LNCAP (cell line): ENCODE results near the gene SUSD1.

Experiments used
- TF ChIP-seq, protein P1 (sequence below): fragments of 450-650 bp; IDR thresholded peaks from 2 replicates; pipeline ENCODE4 v1.5.1; 2017; ENCODE audit warnings: mild to moderate bottlenecking

SUSD1 gene

DNA sequence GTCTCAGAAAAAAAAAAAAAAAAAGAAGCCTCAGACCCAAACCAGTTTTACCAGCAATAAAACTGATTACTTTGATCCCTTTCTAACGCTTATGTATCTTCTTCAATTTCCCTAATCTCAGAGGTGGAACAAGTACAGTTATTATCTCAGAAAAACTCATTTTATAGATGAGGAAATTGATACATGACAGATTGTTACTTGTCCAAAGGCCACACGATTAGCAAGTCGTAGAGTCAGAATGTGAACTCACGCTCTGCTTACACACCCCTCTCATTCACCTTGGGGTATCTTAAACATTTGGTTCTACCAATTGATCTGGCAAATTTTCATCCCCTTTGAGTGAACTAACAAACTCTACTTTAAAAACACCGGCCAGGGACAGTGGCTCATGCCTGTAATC is 110.2 kb downstream of the SUSD1 start:
- TF ChIP-seq, protein P1, sequence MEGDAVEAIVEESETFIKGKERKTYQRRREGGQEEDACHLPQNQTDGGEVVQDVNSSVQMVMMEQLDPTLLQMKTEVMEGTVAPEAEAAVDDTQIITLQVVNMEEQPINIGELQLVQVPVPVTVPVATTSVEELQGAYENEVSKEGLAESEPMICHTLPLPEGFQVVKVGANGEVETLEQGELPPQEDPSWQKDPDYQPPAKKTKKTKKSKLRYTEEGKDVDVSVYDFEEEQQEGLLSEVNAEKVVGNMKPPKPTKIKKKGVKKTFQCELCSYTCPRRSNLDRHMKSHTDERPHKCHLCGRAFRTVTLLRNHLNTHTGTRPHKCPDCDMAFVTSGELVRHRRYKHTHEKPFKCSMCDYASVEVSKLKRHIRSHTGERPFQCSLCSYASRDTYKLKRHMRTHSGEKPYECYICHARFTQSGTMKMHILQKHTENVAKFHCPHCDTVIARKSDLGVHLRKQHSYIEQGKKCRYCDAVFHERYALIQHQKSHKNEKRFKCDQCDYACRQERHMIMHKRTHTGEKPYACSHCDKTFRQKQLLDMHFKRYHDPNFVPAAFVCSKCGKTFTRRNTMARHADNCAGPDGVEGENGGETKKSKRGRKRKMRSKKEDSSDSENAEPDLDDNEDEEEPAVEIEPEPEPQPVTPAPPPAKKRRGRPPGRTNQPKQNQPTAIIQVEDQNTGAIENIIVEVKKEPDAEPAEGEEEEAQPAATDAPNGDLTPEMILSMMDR = no peak

DNA sequence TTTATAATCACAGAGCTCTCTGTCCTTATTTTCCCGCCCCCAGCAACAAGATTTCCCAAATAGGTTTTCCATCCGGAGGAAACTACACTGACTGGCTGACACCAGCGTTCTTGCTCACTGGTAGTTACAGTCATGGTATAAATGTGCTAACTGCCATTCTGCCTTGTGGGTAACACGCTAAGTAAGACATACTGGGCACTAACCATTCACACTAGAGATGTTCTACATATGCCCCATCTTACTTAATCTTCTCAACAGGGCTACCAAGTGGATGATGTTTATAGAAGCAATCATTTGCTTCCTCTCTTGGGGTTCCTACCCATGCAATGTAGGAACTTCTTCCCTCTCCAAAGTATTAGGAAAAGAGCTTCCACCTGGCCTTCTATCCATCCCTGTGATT is 111.5 kb downstream of the SUSD1 start:
- TF ChIP-seq, protein P1 = no peak

DNA sequence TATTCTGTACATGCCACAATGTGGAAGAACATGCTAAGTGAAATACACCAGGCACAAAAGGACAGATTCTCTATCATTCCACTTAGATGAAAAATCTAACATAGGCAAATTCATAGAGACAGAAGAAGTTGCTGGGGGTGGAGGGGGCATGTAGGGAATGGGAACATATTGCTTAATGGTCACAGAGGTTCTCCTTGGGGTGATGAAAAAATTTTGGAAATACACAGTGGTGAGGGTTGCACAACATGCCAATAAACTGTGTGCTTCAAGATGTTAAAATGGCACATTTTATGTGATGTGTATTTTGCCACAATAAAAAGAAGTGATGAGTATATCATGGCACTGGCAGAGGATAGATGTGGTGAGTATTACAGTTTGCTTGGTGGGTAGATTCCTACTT is 111.9 kb downstream of the SUSD1 start:
- TF ChIP-seq, protein P1 = no peak

DNA sequence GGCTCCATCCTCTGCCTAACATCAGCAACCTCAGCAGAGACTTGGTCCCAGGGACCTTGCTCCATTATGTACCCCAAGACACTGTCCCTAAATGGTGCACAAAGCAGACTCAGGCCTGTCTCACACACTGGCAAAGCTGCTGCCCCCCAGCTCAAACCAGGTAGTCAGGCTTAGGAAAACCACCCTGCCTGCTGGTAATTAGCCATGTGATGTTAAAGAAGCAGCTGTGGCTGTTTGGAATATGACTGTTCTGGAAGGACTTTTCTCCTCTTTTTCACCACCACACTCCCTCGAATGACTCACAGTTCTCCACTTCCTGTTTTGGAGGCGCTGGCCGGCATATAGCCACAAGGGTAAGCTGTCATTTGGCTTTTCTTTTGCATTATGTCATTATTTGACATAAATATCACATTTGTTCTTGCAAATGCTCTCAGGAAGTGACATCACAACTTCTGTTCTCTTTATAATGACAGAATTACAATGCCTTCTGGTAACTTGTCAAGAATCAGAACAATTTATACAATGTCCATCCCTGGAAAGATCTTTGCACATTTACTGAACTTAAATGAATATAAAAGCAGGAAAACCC is 113.9 kb downstream of the SUSD1 start:
- TF ChIP-seq, protein P1 = no peak

DNA sequence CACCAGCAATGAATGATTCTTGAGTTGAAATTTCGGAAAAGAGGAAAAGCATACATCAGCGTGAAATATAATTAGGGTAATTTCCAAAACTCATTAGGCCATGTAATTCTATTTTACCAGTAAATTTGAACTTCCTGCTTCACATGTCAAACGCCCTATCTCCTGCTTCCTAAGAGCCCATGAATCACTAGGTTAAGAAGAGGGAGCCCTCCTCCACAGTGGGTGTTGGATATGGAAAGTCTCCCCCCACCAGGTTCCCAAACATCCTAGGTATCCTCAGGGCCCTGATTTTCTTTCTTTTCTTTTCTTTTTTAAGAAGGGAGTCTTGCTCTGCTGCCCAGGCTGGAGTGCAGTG is 115.2 kb downstream of the SUSD1 start:
- TF ChIP-seq, protein P1 = no peak

DNA sequence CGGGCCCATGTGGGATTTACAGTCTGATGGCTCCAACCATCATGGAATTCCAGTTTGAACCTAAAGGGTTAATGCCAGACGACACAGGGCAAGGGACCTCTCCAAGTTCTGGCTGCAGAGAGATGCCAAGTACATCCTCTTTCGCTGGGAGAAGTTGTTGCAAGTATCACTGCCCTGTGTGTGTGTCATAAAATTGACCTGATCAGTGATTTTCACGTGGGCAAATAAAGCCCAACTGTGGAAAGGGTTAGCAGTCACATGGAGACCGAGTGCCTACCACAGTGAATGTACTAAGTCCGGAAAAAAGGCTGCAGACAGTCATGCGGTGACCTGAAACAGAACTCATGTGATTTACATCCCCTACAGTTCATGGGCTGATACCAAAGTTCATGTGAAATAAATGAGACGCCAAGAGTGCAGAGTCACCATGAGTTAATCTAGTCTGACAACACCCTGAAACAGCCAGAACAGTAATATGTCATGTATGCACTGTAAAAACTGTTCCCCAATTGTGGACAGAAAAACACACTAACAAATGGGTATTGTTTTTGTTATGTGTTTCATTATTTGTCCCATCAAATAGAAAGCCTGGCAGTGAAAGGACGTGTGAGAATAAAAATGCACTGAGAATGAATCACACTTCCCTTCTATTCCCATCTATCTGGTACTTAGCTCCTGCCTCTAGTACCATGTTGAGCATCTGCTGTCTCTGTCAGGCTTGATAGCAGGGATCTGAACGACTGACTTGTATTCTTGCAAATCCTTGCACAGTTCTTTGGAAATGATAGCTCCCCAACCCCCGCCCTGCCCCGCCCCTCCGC is 115.7 kb downstream of the SUSD1 start:
- TF ChIP-seq, protein P1 = no peak

DNA sequence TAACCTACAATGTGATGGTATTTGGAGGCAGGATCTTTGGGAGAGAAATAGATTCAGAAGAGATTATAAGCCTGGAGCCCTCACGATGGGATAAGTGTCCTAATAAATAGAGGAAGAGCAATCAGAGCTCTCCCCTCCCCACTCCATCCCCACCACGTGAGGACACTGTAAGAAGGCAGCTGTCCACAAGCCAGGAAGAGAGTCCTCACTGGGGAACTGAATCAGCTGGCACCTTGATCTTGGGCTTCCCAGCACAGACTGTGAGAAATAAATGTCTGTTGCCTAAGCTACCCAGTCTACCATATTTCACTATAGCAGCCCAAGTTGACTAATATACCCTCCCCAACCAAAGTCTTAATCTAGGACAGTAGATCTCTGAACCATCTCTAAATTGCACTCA is 118.1 kb downstream of the SUSD1 start:
- TF ChIP-seq, protein P1 = no peak
